ENCODE data around the gene ADCYAP1.

DNA sequence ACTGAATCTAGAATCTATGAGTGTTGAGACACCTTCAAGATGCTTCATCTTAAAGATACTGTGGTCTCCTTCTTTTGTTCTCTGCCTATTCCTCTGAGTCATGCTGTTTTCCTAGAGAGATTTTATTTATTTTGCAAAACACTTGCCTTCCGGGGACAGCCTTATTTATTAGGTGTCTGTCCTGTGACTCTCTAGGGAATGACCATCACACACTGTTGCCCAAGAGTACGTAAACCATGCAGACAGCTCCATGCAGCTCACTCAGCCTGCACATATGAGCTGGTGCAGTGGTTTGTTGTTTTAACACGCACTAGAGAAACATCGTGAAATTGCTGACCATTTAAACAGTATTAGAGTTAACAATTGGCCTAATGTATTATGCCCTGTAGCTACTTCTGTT, 12.4 kb upstream of the ADCYAP1 start:
- TF ChIP-seq, protein P1, sequence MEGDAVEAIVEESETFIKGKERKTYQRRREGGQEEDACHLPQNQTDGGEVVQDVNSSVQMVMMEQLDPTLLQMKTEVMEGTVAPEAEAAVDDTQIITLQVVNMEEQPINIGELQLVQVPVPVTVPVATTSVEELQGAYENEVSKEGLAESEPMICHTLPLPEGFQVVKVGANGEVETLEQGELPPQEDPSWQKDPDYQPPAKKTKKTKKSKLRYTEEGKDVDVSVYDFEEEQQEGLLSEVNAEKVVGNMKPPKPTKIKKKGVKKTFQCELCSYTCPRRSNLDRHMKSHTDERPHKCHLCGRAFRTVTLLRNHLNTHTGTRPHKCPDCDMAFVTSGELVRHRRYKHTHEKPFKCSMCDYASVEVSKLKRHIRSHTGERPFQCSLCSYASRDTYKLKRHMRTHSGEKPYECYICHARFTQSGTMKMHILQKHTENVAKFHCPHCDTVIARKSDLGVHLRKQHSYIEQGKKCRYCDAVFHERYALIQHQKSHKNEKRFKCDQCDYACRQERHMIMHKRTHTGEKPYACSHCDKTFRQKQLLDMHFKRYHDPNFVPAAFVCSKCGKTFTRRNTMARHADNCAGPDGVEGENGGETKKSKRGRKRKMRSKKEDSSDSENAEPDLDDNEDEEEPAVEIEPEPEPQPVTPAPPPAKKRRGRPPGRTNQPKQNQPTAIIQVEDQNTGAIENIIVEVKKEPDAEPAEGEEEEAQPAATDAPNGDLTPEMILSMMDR (conservative IDR thresholded peaks at IDR 0.05 in 1 of 2, IDR thresholded peaks at IDR 0.05 in 1 of 2; ENCODE audit: low read depth in 1 of 2, low read length in 2 of 2), result no peak
- TF ChIP-seq EZH2 (IDR thresholded peaks at IDR 0.05; ENCODE audit: low read length, missing control alignments), result no peak

Measured in fibroblast of lung (primary cell).